Measurements from ENCODE around the gene SYNE3.
"Not testable (repeated sequence)": the region's sequence is repeated elsewhere in the genome, so short reads cannot be mapped to it uniquely, and the experiment has no call there.

Gene SYNE3

GRCh38 chr14:95523815-95524448, 7.5 kb upstream of the SYNE3 start:
- no peak for DNase-seq (ENCODE audit: low spot score)

- no peak for DNase-seq (ENCODE audit: low spot score)
These were observed 6.8 kb upstream of the SYNE3 start for GRCh38 chr14:95523051-95523814.

- no peak for DNase-seq (ENCODE audit: low spot score)
These were observed 6.1 kb upstream of the SYNE3 start for GRCh38 chr14:95522556-95522955.

- DNase-seq (ENCODE audit: low spot score) = no peak
These were observed 5.7 kb upstream of the SYNE3 start for GRCh38 chr14:95522116-95522515.

- DNase-seq (ENCODE audit: low spot score) = no peak
These were observed 4.6 kb upstream of the SYNE3 start for GRCh38 chr14:95521001-95521400.

- no peak for DNase-seq (ENCODE audit: low spot score)
These were observed 3.9 kb upstream of the SYNE3 start for GRCh38 chr14:95520346-95520745.

GRCh38 chr14:95519699-95520098, 3.2 kb upstream of the SYNE3 start:
- DNase-seq (ENCODE audit: low spot score) = no peak

GRCh38 chr14:95518045-95518751, 1.7 kb upstream of the SYNE3 start:
- DNase-seq (ENCODE audit: low spot score) = no peak

GRCh38 chr14:95515596-95516552, 576 bp downstream of the SYNE3 start:
- no peak for DNase-seq (ENCODE audit: low spot score)

GRCh38 chr14:95515080-95515489, 1.4 kb downstream of the SYNE3 start:
- DNase-seq (ENCODE audit: low spot score) = no peak

- no peak for DNase-seq (ENCODE audit: low spot score)
These were observed 2.0 kb downstream of the SYNE3 start for GRCh38 chr14:95514131-95515079.

- DNase-seq (ENCODE audit: low spot score) = no peak
These were observed 3.2 kb downstream of the SYNE3 start for GRCh38 chr14:95513291-95513690.

- DNase-seq (ENCODE audit: low spot score) = no peak
These were observed 4.8 kb downstream of the SYNE3 start for GRCh38 chr14:95511687-95512086.

GRCh38 chr14:95510804-95511203, 5.6 kb downstream of the SYNE3 start:
- no peak for DNase-seq (ENCODE audit: low spot score)

- DNase-seq (ENCODE audit: low spot score) = not testable (repeated sequence)
These were observed 6.1 kb downstream of the SYNE3 start for GRCh38 chr14:95510344-95510743.

- no peak for DNase-seq (ENCODE audit: low spot score)
These were observed 7.0 kb downstream of the SYNE3 start for GRCh38 chr14:95509495-95509894.

- DNase-seq (ENCODE audit: low spot score) = no peak
These were observed 8.1 kb downstream of the SYNE3 start for GRCh38 chr14:95508377-95508776.

GRCh38 chr14:95507701-95508103, 8.7 kb downstream of the SYNE3 start:
- DNase-seq (ENCODE audit: low spot score) = peak; percentile 83

GRCh38 chr14:95507174-95507573, 9.3 kb downstream of the SYNE3 start:
- peak; percentile 89 for DNase-seq (ENCODE audit: low spot score)

GRCh38 chr14:95505030-95505589, 11.3 kb downstream of the SYNE3 start:
- DNase-seq (ENCODE audit: low spot score) = no peak
